Activated naive CD8-positive, alpha-beta T cell treated with anti-CD3 and anti-CD28 coated beads for 36 hours (primary cell): ENCODE results near the gene UCK1. TPM values are rescaled to one million over a fixed set of nuclear protein-coding genes. Genes with fewer than 3 reads are reported as not detected.
A peak's percentile ranks its signal among the peaks of the same experiment; 100 is the strongest.

ENCODE experiments used
- DNase-seq: peaks from one replicate; pipeline ENCODE4 v3.0.0; 2021
- H3K27ac Mint-ChIP-seq: one replicate; pipeline ENCODE4 v1.8.0; 2022; ENCODE audit warnings: mild to moderate bottlenecking, moderate library complexity, mixed read lengths
- H3K27me3 Mint-ChIP-seq: one replicate; pipeline ENCODE4 v1.8.0; 2022; ENCODE audit warnings: mild to moderate bottlenecking, mixed read lengths
- H3K36me3 Mint-ChIP-seq: one replicate; pipeline ENCODE4 v1.8.0; 2021; ENCODE audit warnings: mild to moderate bottlenecking, mixed read lengths
- H3K4me1 Mint-ChIP-seq: one replicate; pipeline ENCODE4 v1.8.0; 2021; ENCODE audit warnings: mixed read lengths
- H3K4me3 Mint-ChIP-seq: one replicate; pipeline ENCODE4 v1.8.0; 2022; ENCODE audit warnings: mild to moderate bottlenecking, moderate library complexity, mixed read lengths
- H3K9me3 Mint-ChIP-seq: one replicate; pipeline ENCODE4 v1.8.0; 2022; ENCODE audit warnings: mixed read lengths
- total RNA-seq, 2 experiments: library from RNA; stranded (reverse); gene quantifications; one replicate each; pipeline ENCODE4 v1.2.3, GENCODE V29; 2021

The UCK1 gene
- total RNA-seq: 10 to 100 TPM; 22.1 to 23.0 TPM

DNA sequence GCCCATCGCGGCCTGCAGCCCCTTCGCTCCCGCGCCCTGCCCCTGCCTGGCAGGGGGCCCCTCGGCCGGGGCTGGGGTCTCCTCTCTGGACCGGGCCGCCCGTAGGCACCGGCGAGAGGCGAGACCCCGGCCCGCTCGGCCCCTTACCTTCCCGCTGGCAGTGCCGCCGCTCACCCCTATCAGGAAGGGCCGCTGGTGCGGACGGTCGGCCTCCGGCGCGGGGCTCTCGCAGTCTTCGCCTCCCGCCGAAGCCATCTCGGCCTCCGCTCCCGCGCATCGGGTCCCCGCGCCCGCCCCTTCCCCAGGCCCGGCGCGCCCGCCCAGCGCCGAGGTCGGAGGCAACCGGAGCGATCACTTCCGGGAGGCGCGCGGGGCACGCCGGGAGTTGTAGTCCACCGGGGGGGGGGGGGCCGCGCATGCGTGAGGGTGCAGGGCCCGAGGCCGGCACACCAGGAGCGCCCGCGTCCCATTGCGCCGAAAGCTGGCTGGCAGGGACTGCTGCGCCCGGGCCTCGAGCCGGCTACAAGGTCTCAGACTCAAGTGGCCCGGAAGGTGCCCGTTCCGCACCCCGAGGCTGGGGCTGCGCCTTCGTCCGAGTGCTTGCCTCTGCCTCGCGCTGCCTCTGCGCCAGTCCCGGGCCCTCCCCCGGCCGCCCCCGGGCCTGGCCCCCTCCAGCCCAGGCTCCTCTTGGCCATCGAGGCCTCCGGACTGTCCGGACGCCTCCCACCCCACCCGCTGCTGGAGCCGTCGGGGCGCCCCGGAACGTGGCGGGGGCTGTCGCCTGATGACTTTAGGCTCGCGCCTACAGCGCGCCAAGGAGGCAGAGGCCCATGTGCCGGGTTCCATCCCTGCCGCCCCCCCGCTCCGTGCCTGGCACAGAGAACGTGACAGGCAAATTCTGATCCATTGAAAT, at the start of gene UCK1:
Gene UCK1 (minus strand): TSS at position 344 of the 913 bp plus-strand sequence. CDS start 89 bp downstream, at position 255.
- peaks cover 7% of the 10 kb centered on the region for H3K4me1 Mint-ChIP-seq

DNA sequence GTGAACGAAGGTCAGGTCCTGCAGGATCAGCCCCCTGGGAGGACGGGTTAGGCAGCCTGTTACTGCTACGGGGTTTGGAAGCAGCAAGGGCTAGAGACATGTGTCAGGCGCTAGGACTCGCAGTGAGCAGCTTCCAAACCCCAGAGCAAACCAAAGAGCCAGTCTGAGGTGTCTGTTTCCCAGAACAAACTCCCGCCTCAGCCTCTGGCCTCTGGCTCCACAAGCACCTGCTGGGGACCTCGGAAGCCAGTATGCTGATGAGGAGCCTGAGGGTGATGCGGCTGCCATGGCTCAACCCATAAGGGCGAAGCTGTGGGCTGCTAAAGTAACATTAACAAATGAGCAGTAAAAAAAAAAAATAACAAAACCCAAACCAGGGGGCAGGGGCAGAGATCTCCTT, 49.3 kb upstream of the UCK1 start:
- peaks cover 18% of the 10 kb centered on the region for H3K36me3 Mint-ChIP-seq
- H3K4me3 Mint-ChIP-seq: no peak overlapping the region
- peak overlapping the region; percentile 65 for H3K27ac Mint-ChIP-seq
- no peaks in the 10 kb centered on the region for H3K9me3 Mint-ChIP-seq
- H3K4me1 Mint-ChIP-seq: peaks cover 33% of the 10 kb centered on the region
- no peaks in the 10 kb centered on the region for H3K27me3 Mint-ChIP-seq
- DNase-seq: no peak

More for the DNA sequence above, at the start of gene UCK1:
- Mint-ChIP-seq H3K4me3 (peak within 1 kb of the TSS; percentile 78), H3K36me3 (no peaks in the 10 kb centered on the region), H3K27me3 (no peaks in the 10 kb centered on the region), H3K9me3 (no peaks in the 10 kb centered on the region), H3K27ac (peak within 1 kb of the TSS; percentile 34)
- peak; percentile 80 for DNase-seq

DNA sequence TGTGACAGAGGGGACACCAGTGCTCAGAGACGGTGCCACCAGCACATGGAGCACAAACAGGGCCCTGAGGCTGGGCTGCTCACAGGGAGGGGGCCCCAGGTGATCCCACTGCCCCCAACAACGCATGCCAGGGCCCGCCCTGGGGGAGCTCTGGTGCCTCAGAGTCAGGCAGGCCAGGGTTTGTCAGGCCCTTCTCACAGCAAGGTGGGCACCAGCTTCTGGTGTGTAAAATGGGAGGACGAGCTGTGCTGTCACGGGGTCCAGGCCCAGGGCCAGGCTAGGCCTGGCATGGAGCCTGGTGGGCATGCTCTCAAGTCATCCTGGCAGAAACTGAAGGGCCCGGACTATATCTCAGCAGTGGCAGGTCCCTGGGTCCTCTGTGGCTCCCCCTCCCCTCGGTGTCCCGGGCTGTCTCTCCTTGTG, 48.7 kb upstream of the UCK1 start:
- Mint-ChIP-seq H3K9me3 (no peaks in the 10 kb centered on the region), H3K4me3 (no peak overlapping the region), H3K36me3 (peaks cover 15% of the 10 kb centered on the region)

DNA sequence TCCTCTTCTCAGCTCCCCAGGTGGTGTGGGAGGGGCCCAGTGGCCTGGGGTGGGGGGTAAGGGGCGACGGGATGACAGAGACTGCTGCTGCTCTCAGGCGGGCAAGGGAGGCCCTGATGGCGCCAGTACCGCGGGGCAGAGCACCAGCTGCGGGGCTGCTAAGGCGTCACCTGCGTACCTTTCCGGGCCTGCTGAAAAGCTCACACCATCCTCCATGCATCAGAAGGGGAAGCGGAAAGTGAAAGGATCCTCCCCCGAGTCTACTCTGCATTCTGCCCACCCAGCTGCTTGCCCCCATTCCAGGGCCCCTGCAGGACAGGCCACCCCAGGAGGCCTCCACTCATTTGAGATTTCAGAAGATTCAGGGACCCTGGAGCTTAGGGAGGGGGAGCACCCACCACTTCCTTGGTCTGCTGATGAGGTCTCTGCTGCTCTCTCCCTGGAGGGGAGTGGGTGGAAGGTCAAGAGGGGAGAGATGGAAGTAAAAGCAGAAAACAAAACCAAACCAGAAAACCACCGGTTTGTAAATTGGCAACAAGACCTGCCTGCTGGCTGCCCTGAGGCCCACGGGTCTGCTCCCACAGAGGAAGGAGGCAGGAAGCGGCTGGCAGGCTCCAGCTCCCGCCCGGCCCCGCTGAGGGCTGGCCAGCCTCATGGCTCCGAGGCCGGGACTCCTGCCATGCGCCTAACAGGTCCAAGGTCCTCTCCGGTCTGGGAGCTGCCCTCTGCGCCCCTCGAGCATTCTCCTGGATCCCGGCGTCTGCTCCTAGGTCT, 47.9 kb upstream of the UCK1 start:
- Mint-ChIP-seq H3K27me3 (no peaks in the 10 kb centered on the region), H3K27ac (peak overlapping the region; percentile 95), H3K4me1 (peaks cover 23% of the 10 kb centered on the region), H3K36me3 (peaks cover 15% of the 10 kb centered on the region), H3K9me3 (no peaks in the 10 kb centered on the region), H3K4me3 (peak overlapping the region; percentile 71)
- peak; percentile 65 for DNase-seq

More for the DNA sequence above, 48.7 kb upstream of the UCK1 start:
- Mint-ChIP-seq H3K4me1 (peaks cover 27% of the 10 kb centered on the region), H3K27ac (peak overlapping the region; percentile 95), H3K27me3 (no peaks in the 10 kb centered on the region)
- no peak for DNase-seq

DNA sequence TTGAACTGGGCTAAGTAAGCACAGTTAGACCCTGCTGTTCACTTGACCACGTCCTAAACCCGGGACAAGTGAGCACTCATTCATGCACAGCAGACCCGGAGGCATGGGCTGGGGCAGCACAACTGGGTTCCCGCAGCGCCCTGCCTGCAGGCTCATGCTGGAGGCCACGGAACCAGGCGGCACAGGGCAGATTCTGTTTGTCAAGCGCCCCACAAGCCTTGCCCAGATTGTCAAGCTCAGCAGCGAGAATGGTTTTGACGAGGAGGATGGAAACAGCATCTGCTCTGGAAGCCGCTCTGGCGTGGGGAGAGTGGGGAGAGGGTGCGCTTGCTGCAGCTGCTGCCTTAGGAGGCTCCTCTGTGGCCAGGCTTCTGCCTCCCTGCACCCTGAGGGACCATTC, 47.0 kb upstream of the UCK1 start:
- peaks cover 13% of the 10 kb centered on the region for H3K36me3 Mint-ChIP-seq
- H3K4me3 Mint-ChIP-seq: peak overlapping the region; percentile 71
- peak overlapping the region; percentile 95 for H3K27ac Mint-ChIP-seq
- DNase-seq: no peak
- peaks cover 21% of the 10 kb centered on the region for H3K4me1 Mint-ChIP-seq
- no peaks in the 10 kb centered on the region for H3K9me3 Mint-ChIP-seq
- no peaks in the 10 kb centered on the region for H3K27me3 Mint-ChIP-seq

DNA sequence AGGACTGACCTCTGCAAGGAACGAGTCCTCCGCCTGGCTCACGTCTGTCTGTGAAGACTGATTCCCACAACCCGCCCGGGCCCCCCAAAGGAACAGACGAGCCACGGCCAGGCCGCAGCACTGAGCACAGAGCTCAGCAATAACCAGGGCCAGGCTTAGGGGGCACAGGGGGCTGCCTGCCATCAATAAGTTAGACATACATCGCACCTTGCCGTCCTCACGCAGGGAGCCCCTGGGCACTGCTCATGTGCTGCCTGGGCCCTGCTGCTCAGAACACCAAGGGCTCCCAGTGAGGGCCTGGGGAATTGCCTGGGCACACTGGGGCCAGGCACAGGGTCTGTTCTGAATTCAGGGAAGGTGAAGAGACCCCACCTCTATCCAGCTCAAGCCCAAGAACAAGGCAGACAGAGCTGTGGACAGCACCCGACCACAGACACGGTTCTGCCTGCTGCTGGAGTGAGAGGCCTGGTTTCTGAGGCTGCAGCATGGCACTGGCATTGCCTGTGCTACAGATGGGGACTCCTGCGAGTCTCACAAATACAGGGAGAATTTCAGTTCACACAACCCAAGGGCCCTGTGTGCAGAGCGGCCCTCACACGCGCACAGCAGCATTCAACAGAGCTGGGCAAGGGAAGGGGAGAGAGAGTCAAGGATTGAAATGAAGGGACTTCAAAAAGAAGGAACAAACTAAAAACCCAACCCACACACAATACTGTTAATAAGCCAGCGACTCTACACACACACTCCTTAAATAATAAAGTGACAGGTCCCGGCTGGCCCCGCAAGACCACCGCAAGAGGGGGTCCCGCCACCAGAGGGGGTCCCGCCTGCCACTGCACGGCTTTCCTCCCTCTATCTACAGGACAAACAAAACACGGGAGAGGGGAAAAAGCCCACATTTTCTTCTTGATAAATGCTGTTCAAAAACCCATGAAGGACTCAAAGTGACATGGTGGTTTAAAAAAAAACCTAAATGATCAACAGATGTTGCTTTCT, 46.2 kb upstream of the UCK1 start:
- Mint-ChIP-seq H3K4me1 (peaks cover 21% of the 10 kb centered on the region), H3K27me3 (no peaks in the 10 kb centered on the region), H3K9me3 (no peaks in the 10 kb centered on the region), H3K36me3 (peaks cover 14% of the 10 kb centered on the region), H3K27ac (peak overlapping the region; percentile 95), H3K4me3 (no peak overlapping the region)
- no peak for DNase-seq

DNA sequence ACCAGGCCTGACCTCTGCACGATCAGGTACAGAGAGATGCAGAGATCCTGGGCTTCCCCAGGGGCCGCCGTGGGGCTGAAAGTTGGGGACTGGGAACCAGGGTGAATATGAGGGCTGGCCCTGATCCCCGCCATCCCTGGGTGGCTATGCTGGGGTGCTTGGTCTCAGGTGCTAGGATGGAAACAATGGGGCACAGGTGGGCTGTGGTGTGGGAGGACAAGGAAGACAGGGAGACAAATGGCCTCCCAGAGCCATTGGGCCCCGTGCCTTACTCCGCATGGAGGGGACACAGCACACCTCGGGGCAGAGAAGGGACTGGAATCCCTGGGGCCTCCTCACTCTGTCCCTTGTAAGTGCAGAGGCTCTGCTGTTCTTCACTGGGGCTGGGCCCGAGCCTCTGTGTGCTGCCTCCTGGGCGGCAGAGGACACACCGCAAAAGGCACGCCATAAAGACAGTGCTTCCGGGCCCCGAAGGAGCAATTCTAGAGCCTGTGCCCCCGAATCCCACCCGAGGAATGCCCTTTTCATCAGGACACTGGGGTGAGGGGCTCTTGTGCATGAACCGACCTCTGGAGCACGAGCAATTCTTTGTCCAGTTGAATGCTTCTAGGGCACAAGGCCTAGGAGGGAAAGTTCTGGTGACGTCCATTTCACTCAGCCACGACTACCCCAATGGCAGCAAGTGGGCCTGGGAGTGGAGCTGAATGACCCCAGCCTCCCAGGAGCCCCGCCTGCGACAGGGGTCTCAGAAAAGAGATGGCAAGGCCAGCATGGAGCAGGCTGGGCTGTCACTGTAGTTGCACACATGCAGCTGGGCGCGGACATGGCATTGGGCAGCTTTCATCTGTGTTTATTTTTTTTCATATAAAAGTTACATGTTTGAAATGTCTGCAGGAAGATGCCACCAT, 45.1 kb upstream of the UCK1 start:
- no peak overlapping the region for H3K4me3 Mint-ChIP-seq
- H3K4me1 Mint-ChIP-seq: peaks cover 21% of the 10 kb centered on the region
- H3K9me3 Mint-ChIP-seq: no peaks in the 10 kb centered on the region
- H3K36me3 Mint-ChIP-seq: peaks cover 16% of the 10 kb centered on the region
- DNase-seq: no peak
- no peaks in the 10 kb centered on the region for H3K27me3 Mint-ChIP-seq
- no peak overlapping the region for H3K27ac Mint-ChIP-seq

DNA sequence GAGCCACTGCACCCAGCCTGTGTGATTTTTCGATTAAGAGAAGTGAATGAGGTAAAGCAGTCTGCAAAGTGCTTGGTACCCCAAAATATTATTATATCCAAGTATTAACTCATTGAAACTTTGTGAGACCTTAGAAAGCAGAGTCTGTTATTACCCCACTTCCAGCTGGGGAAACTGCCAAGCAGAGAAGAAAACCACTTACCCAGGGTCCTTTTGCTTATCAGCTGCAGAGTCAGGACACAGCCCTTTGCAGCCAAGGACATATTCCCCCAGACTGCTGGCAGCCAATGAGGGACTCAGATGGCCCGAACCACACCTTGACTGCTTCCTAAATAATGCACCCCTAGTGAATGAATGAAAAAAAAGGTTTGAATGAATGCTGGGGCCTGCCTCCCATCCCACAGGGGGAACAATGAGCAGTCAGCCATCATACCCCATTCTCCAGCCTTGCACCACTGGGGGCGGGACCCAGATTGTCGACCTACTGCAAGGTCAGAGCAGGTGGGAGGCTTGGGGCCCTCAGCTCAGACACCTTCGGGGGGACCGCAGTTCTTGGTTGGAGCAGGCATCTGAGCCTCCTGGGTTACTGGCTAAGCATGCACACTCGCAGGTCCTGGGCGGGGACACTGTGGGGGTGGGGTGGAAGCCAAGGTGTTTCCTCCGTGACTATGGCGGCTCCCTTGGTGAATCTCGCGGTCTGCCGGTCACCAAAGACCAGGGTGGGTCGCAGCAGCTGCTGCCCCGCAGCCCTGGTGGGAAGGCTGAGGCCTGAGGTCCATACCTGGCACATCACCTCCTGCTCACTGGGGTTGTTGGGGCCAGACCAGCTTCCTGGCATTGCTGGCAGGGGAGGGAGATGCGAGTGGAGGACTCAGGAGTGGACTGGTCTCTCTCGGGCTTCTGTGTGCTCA, 43.9 kb upstream of the UCK1 start:
- peaks cover 14% of the 10 kb centered on the region for H3K36me3 Mint-ChIP-seq
- no peaks in the 10 kb centered on the region for H3K27me3 Mint-ChIP-seq
- H3K4me1 Mint-ChIP-seq: peaks cover 21% of the 10 kb centered on the region
- no peak overlapping the region for H3K27ac Mint-ChIP-seq
- H3K4me3 Mint-ChIP-seq: no peak overlapping the region
- no peak for DNase-seq
- H3K9me3 Mint-ChIP-seq: no peaks in the 10 kb centered on the region

DNA sequence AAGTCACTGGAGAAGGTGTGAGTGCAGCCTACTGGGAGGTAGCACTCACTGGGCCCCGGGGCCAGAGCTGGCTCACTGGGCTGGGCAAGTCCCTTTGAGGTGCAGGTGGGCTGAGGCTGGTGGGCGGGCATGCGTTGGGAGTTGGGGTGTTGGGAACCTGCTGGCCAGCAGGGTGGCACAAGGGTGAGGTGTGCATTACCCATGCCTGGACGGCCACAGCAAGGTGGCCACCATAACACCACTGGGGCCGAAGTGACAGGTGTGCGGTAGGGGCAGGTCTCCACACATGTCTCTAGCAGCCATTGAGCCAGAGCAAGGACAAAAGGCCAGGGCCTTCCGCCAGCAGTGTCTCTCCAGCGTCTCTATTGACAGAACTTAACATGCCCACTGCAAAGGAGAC, 36.8 kb upstream of the UCK1 start:
- DNase-seq: no peak
- Mint-ChIP-seq H3K4me1 (no peaks in the 10 kb centered on the region), H3K27me3 (no peaks in the 10 kb centered on the region), H3K9me3 (no peaks in the 10 kb centered on the region), H3K36me3 (peaks cover 11% of the 10 kb centered on the region), H3K4me3 (no peak overlapping the region), H3K27ac (no peak overlapping the region)

DNA sequence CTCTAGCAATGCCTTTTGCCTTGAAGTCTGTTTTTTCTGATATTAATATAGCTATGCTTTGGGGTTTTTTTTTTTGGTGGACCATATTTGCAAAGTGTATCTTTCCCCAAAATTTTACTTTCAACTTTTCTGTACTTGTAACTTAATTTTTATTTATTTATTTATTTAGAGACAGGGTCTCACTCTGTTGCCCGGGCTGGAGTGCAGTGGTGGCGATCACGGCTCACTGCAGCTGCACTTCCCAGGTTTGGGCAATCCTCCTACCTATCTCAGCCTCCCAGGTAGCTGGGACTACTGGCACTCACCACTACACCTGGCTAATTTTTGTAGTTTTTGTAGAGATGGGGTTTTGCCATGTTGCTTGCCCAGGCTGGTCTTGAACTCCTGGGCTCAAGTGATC, 35.1 kb upstream of the UCK1 start:
- Mint-ChIP-seq H3K4me1 (no peaks in the 10 kb centered on the region), H3K27me3 (no peaks in the 10 kb centered on the region), H3K9me3 (no peaks in the 10 kb centered on the region), H3K36me3 (peaks cover 12% of the 10 kb centered on the region), H3K4me3 (no peak overlapping the region), H3K27ac (no peak overlapping the region)
- DNase-seq: no peak

DNA sequence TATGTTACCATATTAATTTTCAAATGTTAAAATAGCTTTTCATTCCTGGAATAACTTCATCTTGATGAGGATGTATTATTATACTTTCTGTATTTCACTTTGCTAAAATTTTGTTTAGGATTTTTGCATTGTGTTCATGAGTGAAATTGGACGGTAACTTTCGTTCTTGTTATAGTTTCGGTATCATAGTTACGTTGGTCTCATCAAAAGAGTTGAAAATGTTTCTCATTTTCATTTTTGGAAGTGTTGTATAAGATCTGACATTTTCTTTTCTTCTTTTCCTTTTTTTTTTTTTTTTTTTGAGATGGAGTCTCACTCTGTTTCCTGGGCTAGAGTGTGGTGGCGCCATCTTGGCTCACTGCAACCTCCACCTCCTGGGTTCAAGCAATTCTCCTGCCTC, 34.3 kb upstream of the UCK1 start:
- no peak overlapping the region for H3K4me3 Mint-ChIP-seq
- H3K4me1 Mint-ChIP-seq: no peaks in the 10 kb centered on the region
- DNase-seq: no peak
- no peak overlapping the region for H3K27ac Mint-ChIP-seq
- H3K36me3 Mint-ChIP-seq: peaks cover 12% of the 10 kb centered on the region
- H3K27me3 Mint-ChIP-seq: no peaks in the 10 kb centered on the region
- H3K9me3 Mint-ChIP-seq: no peaks in the 10 kb centered on the region

DNA sequence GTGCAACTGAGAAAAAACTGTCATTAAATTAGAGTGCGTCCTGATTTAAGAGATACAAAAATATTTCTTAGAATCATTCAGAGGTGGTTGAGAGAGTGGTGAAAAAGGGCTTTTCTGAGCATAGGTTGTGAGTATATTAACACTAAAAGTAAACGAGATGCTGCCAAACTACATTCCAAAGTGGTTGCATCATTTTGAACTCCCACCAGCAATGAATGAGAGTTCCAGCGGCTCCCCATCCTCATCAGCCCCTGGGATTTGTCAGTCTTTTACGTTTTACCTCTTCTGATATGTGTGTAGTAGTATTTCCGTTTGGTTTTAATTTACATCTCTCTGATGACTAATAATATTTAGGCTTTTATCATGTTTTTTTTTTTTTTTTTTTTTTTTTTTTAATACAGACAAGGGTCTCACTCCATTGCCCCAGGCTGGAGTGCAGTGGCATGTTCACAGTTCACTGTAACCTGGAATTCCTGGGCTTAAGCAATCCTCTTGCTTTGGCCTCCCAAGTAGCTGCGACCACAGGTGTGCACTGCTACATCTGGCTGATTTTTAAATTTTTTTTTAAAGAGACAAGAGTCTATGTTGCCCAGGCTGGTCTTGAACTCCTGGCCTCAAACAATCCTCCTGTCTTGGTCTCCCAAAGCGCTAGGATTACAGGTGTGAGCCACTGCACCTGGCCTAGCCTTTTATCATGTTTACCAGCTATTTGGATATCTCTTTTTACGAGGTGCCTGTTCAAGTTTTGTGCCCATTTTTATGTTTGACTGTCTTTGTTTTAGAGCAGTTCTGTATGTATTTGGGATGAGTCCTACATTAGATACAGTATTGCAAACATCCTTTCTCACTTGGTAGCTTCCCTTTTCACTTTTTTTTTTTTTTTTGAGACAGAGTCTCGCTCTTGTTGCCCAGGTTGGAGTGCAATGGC, 31.2 kb upstream of the UCK1 start:
- no peak for DNase-seq
- no peaks in the 10 kb centered on the region for H3K9me3 Mint-ChIP-seq
- no peaks in the 10 kb centered on the region for H3K27me3 Mint-ChIP-seq
- peaks cover 4% of the 10 kb centered on the region for H3K36me3 Mint-ChIP-seq
- no peak overlapping the region for H3K27ac Mint-ChIP-seq
- no peak overlapping the region for H3K4me3 Mint-ChIP-seq
- H3K4me1 Mint-ChIP-seq: no peaks in the 10 kb centered on the region
